ENCODE measurements around the gene REP15. TPM values are rescaled to one million over a fixed set of nuclear protein-coding genes. Genes with fewer than 3 reads are reported as not detected.

The REP15 gene
- total RNA-seq, 4 donors from 2014 or later: not detected

GRCh38 chr12:27672643-27673042 is 23.6 kb upstream of the REP15 start:
- 59 to 61% methylated on average over 1 of the region's 1 CpG for WGBS, 2 donors
- no peak for DNase-seq (ENCODE audit: low spot score in 2 of 2)
- H3K27ac ChIP-seq: peak overlapping the region in 1 of 4 donors; percentile 43

GRCh38 chr12:27673101-27673718 is 23.0 kb upstream of the REP15 start:
- H3K27ac ChIP-seq: peak overlapping the region in 1 of 4 donors; percentile 43
- no peaks in the 10 kb centered on the region for H3K27me3 ChIP-seq
- peaks cover 0 to 48% (median 0%) of the 10 kb centered on the region in 3 donors for H3K36me3 ChIP-seq
- no peak for DNase-seq (ENCODE audit: low spot score in 2 of 2)
- WGBS, 2 donors: 38 to 41% methylated on average over 3 of the region's 3 CpGs
- TF ChIP-seq CTCF (IDR thresholded peaks at IDR 0.05): no peak
- H3K4me1 ChIP-seq: peaks cover 0 to 17% (median 0%) of the 10 kb centered on the region in 4 donors
- no peaks in the 10 kb centered on the region for H3K9me3 ChIP-seq
- no peak overlapping the region for H3K4me3 ChIP-seq

More at GRCh38 chr12:27672643-27673042, 23.6 kb upstream of the REP15 start:
- TF ChIP-seq EP300 (IDR thresholded peaks at IDR 0.05) (no peak), POLR2A (IDR thresholded peaks at IDR 0.05) (no peak), CTCF (IDR thresholded peaks at IDR 0.05) (no peak)
- H3K27me3 ChIP-seq: no peaks in the 10 kb centered on the region
- H3K9me3 ChIP-seq: no peaks in the 10 kb centered on the region
- H3K4me1 ChIP-seq: peaks cover 0 to 17% (median 0%) of the 10 kb centered on the region in 4 donors
- H3K36me3 ChIP-seq: peaks cover 0 to 51% (median 0%) of the 10 kb centered on the region in 3 donors
- H3K4me3 ChIP-seq: no peak overlapping the region

GRCh38 chr12:27674989-27675388 is 21.3 kb upstream of the REP15 start:
- Histone ChIP-seq H3K27me3 (no peaks in the 10 kb centered on the region), H3K27ac (no peak overlapping the region), H3K4me3 (no peak overlapping the region), H3K4me1 (peaks cover 0 to 17% (median 0%) of the 10 kb centered on the region in 4 donors), H3K9me3 (no peaks in the 10 kb centered on the region), H3K36me3 (peaks cover 0 to 51% (median 0%) of the 10 kb centered on the region in 3 donors)
- TF ChIP-seq POLR2A (IDR thresholded peaks at IDR 0.05): no peak
- TF ChIP-seq CTCF (IDR thresholded peaks at IDR 0.05): no peak
- no peak for TF ChIP-seq EP300 (IDR thresholded peaks at IDR 0.05)
- no peak for DNase-seq (ENCODE audit: low spot score in 2 of 2)
- WGBS, 2 donors: 75 to 79% methylated on average over 2 of the region's 2 CpGs

GRCh38 chr12:27680619-27681018 is 15.6 kb upstream of the REP15 start:
- no peak overlapping the region for H3K27ac ChIP-seq
- H3K4me3 ChIP-seq: no peak overlapping the region
- no peaks in the 10 kb centered on the region for H3K27me3 ChIP-seq
- no peak for DNase-seq (ENCODE audit: low spot score in 2 of 2)
- H3K36me3 ChIP-seq: peaks cover 0 to 79% (median 0%) of the 10 kb centered on the region in 3 donors
- H3K9me3 ChIP-seq: no peaks in the 10 kb centered on the region
- H3K4me1 ChIP-seq: no peaks in the 10 kb centered on the region
- TF ChIP-seq POLR2A (IDR thresholded peaks at IDR 0.05): no peak
- TF ChIP-seq EP300 (IDR thresholded peaks at IDR 0.05): no peak
- TF ChIP-seq CTCF (IDR thresholded peaks at IDR 0.05): no peak

- no peak overlapping the region for H3K4me3 ChIP-seq
- DNase-seq (ENCODE audit: low spot score in 2 of 2): no peak
- no peaks in the 10 kb centered on the region for H3K4me1 ChIP-seq
- H3K27ac ChIP-seq: no peak overlapping the region
- no peaks in the 10 kb centered on the region for H3K27me3 ChIP-seq
- peaks cover 0 to 74% (median 0%) of the 10 kb centered on the region in 3 donors for H3K36me3 ChIP-seq
- WGBS, 2 donors: 83 to 85% methylated on average over 2 of the region's 2 CpGs
- H3K9me3 ChIP-seq: no peaks in the 10 kb centered on the region
- TF ChIP-seq CTCF (IDR thresholded peaks at IDR 0.05) (no peak), EP300 (IDR thresholded peaks at IDR 0.05) (no peak), POLR2A (IDR thresholded peaks at IDR 0.05) (no peak)
Measured at GRCh38 chr12:27682534-27682933, 13.7 kb upstream of the REP15 start.
